ENCODE results near the gene CDKN2AIP.

Gene CDKN2AIP

GRCh38 chr4:183492791-183493222, 48.4 kb downstream of the CDKN2AIP start:
- in situ Hi-C loops (cut with HindIII; ENCODE audit: low sequenced_read_pairs), result no loop called here

GRCh38 chr4:183493246-183493645, 48.8 kb downstream of the CDKN2AIP start:
- in situ Hi-C loops (cut with HindIII; ENCODE audit: low sequenced_read_pairs), result no loop called here

DNA sequence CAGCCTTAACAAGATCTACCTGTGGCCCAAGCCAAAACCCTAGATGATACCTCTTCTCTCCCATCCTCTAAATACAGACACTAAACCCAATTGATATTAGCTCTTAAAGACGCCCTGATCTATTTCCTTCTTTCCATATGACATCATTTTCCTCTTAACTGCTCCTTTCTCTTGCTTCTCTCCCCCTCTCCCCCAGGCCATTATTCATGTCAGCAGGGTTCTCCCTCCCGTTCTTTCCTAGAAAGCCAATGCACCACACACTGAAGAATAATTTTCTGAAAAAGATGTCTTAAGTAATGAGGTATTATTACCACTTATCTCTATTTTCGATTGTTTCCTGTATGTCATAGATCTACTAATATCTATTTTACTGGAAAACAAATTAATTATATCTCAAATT, 50.7 kb downstream of the CDKN2AIP start:
- in situ Hi-C loops (cut with HindIII; ENCODE audit: low sequenced_read_pairs), result no loop called here

Data from DLD1 (cell line).